HG03139 (cell line): ENCODE data around the gene ZSWIM6.

ENCODE experiments used
- ATAC-seq: cut with Tn5 transposase; IDR thresholded peaks from one replicate; pipeline ENCODE4 v1.9.1; 2021; ENCODE audit not compliant: unreplicated experiment

Gene ZSWIM6

GRCh38 chr5:61331407-61332357 is at the start of gene ZSWIM6:
Gene ZSWIM6 (plus strand): TSS chr5:61332258. CDS start chr5:61332273, 15 bp downstream.
- peak; percentile 76 for ATAC-seq

- no peak for ATAC-seq
Observed at GRCh38 chr5:61283471-61283870, 48.6 kb upstream of the ZSWIM6 start.

- no peak for ATAC-seq
Observed at GRCh38 chr5:61285531-61285930, 46.5 kb upstream of the ZSWIM6 start.

- ATAC-seq = no peak
Observed at GRCh38 chr5:61286446-61287132, 45.5 kb upstream of the ZSWIM6 start.

GRCh38 chr5:61287474-61287873 is 44.6 kb upstream of the ZSWIM6 start:
- ATAC-seq = no peak

GRCh38 chr5:61289241-61289640 is 42.8 kb upstream of the ZSWIM6 start:
- no peak for ATAC-seq

- no peak for ATAC-seq
Observed at GRCh38 chr5:61289669-61290306, 42.3 kb upstream of the ZSWIM6 start.

- ATAC-seq = no peak
Observed at GRCh38 chr5:61290791-61291210, 41.3 kb upstream of the ZSWIM6 start.

GRCh38 chr5:61292062-61292657 is 39.9 kb upstream of the ZSWIM6 start:
- ATAC-seq = no peak

GRCh38 chr5:61293071-61293470 is 39.0 kb upstream of the ZSWIM6 start:
- no peak for ATAC-seq

GRCh38 chr5:61293873-61294272 is 38.2 kb upstream of the ZSWIM6 start:
- ATAC-seq = no peak

GRCh38 chr5:61295365-61295764 is 36.7 kb upstream of the ZSWIM6 start:
- ATAC-seq = no peak

- ATAC-seq = no peak
Observed at GRCh38 chr5:61298066-61298465, 34.0 kb upstream of the ZSWIM6 start.

- ATAC-seq = no peak
Observed at GRCh38 chr5:61298580-61298979, 33.5 kb upstream of the ZSWIM6 start.

- ATAC-seq = no peak
Observed at GRCh38 chr5:61299261-61299681, 32.8 kb upstream of the ZSWIM6 start.

GRCh38 chr5:61301341-61302199 is 30.5 kb upstream of the ZSWIM6 start:
- ATAC-seq = no peak

GRCh38 chr5:61302200-61302563 is 29.9 kb upstream of the ZSWIM6 start:
- no peak for ATAC-seq

GRCh38 chr5:61303346-61303745 is 28.7 kb upstream of the ZSWIM6 start:
- no peak for ATAC-seq

- no peak for ATAC-seq
Observed at GRCh38 chr5:61304590-61305381, 27.3 kb upstream of the ZSWIM6 start.
